Suprapubic skin (tissue), 4 donors: ENCODE measurements around the gene CREG2. TPM values are rescaled to one million over a fixed set of nuclear protein-coding genes. Genes with fewer than 3 reads are reported as not detected.

Experiments
- DNase-seq, 2 donors: peaks; one replicate each; pipeline ENCODE4 v3.0.0-alpha.2; 2019; ENCODE audit warnings: low spot score in 2 of 2
- H3K27ac ChIP-seq: fragments of 200-600 bp; sonication (generic); one replicate; pipeline ENCODE4 v1.5.1; 2019
- H3K27me3 ChIP-seq: fragments of 200-600 bp; sonication (generic); one replicate; pipeline ENCODE4 v1.5.1; 2019
- H3K36me3 ChIP-seq: fragments of 200-600 bp; sonication (generic); one replicate; pipeline ENCODE4 v1.5.1; 2019
- H3K4me1 ChIP-seq: fragments of 200-600 bp; sonication (generic); one replicate; pipeline ENCODE4 v1.5.1; 2019
- H3K4me3 ChIP-seq: fragments of 200-600 bp; sonication (generic); one replicate; pipeline ENCODE4 v1.5.1; 2019; ENCODE audit warnings: mild to moderate bottlenecking
- H3K9me3 ChIP-seq: fragments of 200-600 bp; sonication (generic); one replicate; pipeline ENCODE4 v1.5.1; 2019
- EP300 ChIP-seq: sonication (generic); formaldehyde crosslinking; IDR thresholded peaks from one replicate; pipeline ENCODE4 v1.6.1; 2017; ENCODE audit warnings: antibody characterized with exemption
- POLR2A ChIP-seq, 2 donors: fragments of 450-650 bp; IDR thresholded peaks; one replicate each; pipeline ENCODE4 v1.6.1; 2017; ENCODE audit warnings: antibody characterized with exemption in 2 of 2, mild to moderate bottlenecking in 2 of 2, moderate library complexity in 2 of 2
- POLR2AphosphoS5 ChIP-seq, 3 donors: sonication (generic); formaldehyde crosslinking; IDR thresholded peaks; one replicate each; pipeline ENCODE4 v1.6.1; 2017; ENCODE audit warnings: antibody characterized with exemption in 3 of 3
- WGBS: methylation state at CpG from one replicate; pipeline ENCODE4 v1.1.5; 2018; 5-methylcytosine and 5-hydroxymethylcytosine counted together
- total RNA-seq, 4 donors: library from RNA; depleted of rRNA; stranded (reverse); fragments of >200 nt; gene quantifications; one replicate each; pipeline ENCODE4 v1.1.0, GENCODE V29; 2016
- TF ChIP-seq, protein P1 (sequence below), 2 donors: fragments of 200-600 bp in 1 of 2; fragments of 450-650 bp in 1 of 2; sonication (generic) in 1 of 2; IDR thresholded peaks; one replicate each; pipeline ENCODE4 v1.5.1; 2016 to 2019; ENCODE audit warnings: antibody characterized with exemption in 2 of 2, mild to moderate bottlenecking in 1 of 2, moderate library complexity in 1 of 2

Gene CREG2
- total RNA-seq = 1 to 10 TPM in 1 of 4 donors, under 1 TPM in 1, not detected in 2; 0.17 to 1.3 TPM

- H3K4me3 ChIP-seq = peak within 1 kb of the TSS; percentile 63
- 0% methylated on average over 1 of the region's 79 CpGs for WGBS
- no peaks in the 10 kb centered on the region for H3K9me3 ChIP-seq
- H3K36me3 ChIP-seq = no peaks in the 10 kb centered on the region
- TF ChIP-seq, protein P1, sequence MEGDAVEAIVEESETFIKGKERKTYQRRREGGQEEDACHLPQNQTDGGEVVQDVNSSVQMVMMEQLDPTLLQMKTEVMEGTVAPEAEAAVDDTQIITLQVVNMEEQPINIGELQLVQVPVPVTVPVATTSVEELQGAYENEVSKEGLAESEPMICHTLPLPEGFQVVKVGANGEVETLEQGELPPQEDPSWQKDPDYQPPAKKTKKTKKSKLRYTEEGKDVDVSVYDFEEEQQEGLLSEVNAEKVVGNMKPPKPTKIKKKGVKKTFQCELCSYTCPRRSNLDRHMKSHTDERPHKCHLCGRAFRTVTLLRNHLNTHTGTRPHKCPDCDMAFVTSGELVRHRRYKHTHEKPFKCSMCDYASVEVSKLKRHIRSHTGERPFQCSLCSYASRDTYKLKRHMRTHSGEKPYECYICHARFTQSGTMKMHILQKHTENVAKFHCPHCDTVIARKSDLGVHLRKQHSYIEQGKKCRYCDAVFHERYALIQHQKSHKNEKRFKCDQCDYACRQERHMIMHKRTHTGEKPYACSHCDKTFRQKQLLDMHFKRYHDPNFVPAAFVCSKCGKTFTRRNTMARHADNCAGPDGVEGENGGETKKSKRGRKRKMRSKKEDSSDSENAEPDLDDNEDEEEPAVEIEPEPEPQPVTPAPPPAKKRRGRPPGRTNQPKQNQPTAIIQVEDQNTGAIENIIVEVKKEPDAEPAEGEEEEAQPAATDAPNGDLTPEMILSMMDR (IDR thresholded peaks at IDR 0.05) = peak in 1 of 2 donors; percentile 64
- TF ChIP-seq POLR2AphosphoS5 (IDR thresholded peaks at IDR 0.05) = no peak
- TF ChIP-seq EP300 = no peak
- TF ChIP-seq POLR2A (IDR thresholded peaks at IDR 0.05) = no peak
- peaks cover 45% of the 10 kb centered on the region for H3K27me3 ChIP-seq
- H3K4me1 ChIP-seq = peaks cover 19% of the 10 kb centered on the region
- no peak within 1 kb of the TSS for H3K27ac ChIP-seq
- DNase-seq = peak; percentile 70 to 79
Measured at GRCh38 chr2:101387151-101387834, at the start of gene CREG2. Gene CREG2, minus strand, starts transcription at chr2:101387503. Its CDS starts 46 bp downstream, at chr2:101387457.

DNA sequence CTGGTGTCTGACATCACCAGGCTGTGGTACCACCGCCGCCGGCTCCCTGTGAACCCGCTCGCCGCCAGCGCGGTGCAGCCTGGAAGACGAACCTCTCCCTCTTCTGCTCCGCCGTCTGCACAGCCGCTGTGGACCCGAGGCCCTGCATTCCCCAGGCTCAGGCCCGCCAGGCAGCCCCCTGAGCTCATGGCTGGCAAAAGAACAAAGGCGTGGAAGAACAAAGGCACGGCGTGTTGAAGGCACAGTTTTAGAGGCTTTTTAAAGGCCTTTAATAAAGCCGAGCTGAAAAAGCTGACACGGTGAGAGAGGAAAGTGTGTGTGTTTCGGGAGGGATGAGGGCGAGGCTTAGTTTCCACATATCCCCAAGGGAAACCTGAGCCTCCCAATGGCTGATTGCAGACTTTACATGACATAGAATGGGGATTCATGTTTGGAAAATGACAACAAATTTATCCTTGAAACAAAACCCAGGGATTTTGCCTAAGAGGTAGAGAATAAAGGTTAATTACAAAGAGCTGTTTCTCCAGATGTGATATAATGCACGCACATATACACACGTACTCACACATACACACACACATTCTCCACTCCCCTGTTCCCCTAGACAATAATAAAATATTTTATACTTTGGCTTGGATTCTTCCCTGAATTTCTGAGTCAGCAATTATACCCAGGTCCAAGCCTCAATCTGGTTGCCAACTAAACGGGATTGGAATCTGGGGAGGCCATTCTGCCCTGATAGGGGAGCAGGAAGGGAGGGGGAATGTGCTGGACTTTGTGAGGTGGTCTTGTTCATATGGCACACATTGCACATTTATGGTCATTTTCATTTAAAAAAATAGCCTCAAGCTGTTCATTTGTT lies 47.9 kb upstream of the CREG2 start:
- H3K9me3 ChIP-seq = no peaks in the 10 kb centered on the region
- no peak for DNase-seq
- H3K36me3 ChIP-seq = no peaks in the 10 kb centered on the region
- TF ChIP-seq POLR2A (IDR thresholded peaks at IDR 0.05) = no peak
- no peak for TF ChIP-seq EP300
- TF ChIP-seq, protein P1 (IDR thresholded peaks at IDR 0.05) = no peak
- TF ChIP-seq POLR2AphosphoS5 (IDR thresholded peaks at IDR 0.05) = no peak
- no peaks in the 10 kb centered on the region for H3K27me3 ChIP-seq
- WGBS = 47% methylated on average over 15 of the region's 24 CpGs
- H3K4me1 ChIP-seq = no peaks in the 10 kb centered on the region
- H3K4me3 ChIP-seq = no peak overlapping the region
- no peak overlapping the region for H3K27ac ChIP-seq

GRCh38 chr2:101433465-101433864 lies 46.2 kb upstream of the CREG2 start:
- H3K9me3 ChIP-seq = no peaks in the 10 kb centered on the region
- DNase-seq = no peak
- no peaks in the 10 kb centered on the region for H3K27me3 ChIP-seq
- H3K4me3 ChIP-seq = no peak overlapping the region
- no peaks in the 10 kb centered on the region for H3K4me1 ChIP-seq
- TF ChIP-seq, protein P1 (IDR thresholded peaks at IDR 0.05) = no peak
- no peak for TF ChIP-seq EP300
- no peak for TF ChIP-seq POLR2A (IDR thresholded peaks at IDR 0.05)
- TF ChIP-seq POLR2AphosphoS5 (IDR thresholded peaks at IDR 0.05) = no peak
- WGBS = 66% methylated on average over 3 of the region's 3 CpGs
- H3K27ac ChIP-seq = no peak overlapping the region
- H3K36me3 ChIP-seq = no peaks in the 10 kb centered on the region

GRCh38 chr2:101432411-101433181 lies 45.3 kb upstream of the CREG2 start:
- Histone ChIP-seq H3K27ac (no peak overlapping the region), H3K36me3 (no peaks in the 10 kb centered on the region), H3K4me1 (no peaks in the 10 kb centered on the region), H3K9me3 (no peaks in the 10 kb centered on the region), H3K4me3 (no peak overlapping the region), H3K27me3 (no peaks in the 10 kb centered on the region)
- WGBS = 70% methylated on average over 19 of the region's 20 CpGs
- peak in 1 of 2 donors; percentile 66 for DNase-seq
- no peak for TF ChIP-seq EP300
- no peak for TF ChIP-seq POLR2AphosphoS5 (IDR thresholded peaks at IDR 0.05)
- TF ChIP-seq, protein P1 (IDR thresholded peaks at IDR 0.05) = no peak
- TF ChIP-seq POLR2A (IDR thresholded peaks at IDR 0.05) = no peak
